Duodenal mucosa (tissue), 2 donors: ENCODE results near the gene TSGA10.

Experiments
- H3K27ac ChIP-seq: one replicate; pipeline ENCODE4 v1.7.0; 2013; ENCODE audit warnings: low read depth, low read length
- H3K27me3 ChIP-seq, 2 donors: one replicate each; pipeline ENCODE4 v1.7.0; 2013; ENCODE audit warnings: low read length in 2 of 2, control low read depth in 1 of 2; ENCODE audit not compliant: insufficient read depth in 2 of 2, control insufficient read depth in 1 of 2
- H3K36me3 ChIP-seq, 2 donors: one replicate each; pipeline ENCODE4 v1.7.0; 2013; ENCODE audit warnings: low read length in 2 of 2, control low read depth in 1 of 2; ENCODE audit not compliant: insufficient read depth in 2 of 2, control insufficient read depth in 1 of 2
- H3K4me1 ChIP-seq, 2 donors: one replicate each; pipeline ENCODE4 v1.7.0; 2013; ENCODE audit warnings: low read length in 2 of 2, control low read depth in 1 of 2; ENCODE audit not compliant: insufficient read depth in 2 of 2, control insufficient read depth in 1 of 2
- H3K4me3 ChIP-seq, 2 donors: one replicate each; pipeline ENCODE4 v1.7.0; 2013; ENCODE audit warnings: low read length in 2 of 2, low read depth in 1 of 2
- H3K9ac ChIP-seq, 2 donors: one replicate each; pipeline ENCODE4 v1.7.0; 2013; ENCODE audit warnings: low read length in 2 of 2, low read depth in 1 of 2
- H3K9me3 ChIP-seq, 2 donors: one replicate each; pipeline ENCODE4 v1.7.0; 2013; ENCODE audit warnings: low read length in 2 of 2, control low read depth in 1 of 2; ENCODE audit not compliant: control insufficient read depth in 1 of 2

Gene TSGA10

GRCh38 chr2:98948956-98949739 lies 205.6 kb downstream of the TSGA10 start:
- H3K4me3 ChIP-seq: no peak overlapping the region
- H3K9me3 ChIP-seq: no peaks in the 10 kb centered on the region
- no peaks in the 10 kb centered on the region for H3K36me3 ChIP-seq
- H3K4me1 ChIP-seq: no peaks in the 10 kb centered on the region
- no peak overlapping the region for H3K27ac ChIP-seq
- no peak overlapping the region for H3K9ac ChIP-seq
- peaks cover 0 to 9% of the 10 kb centered on the region in 2 donors for H3K27me3 ChIP-seq

- no peak overlapping the region for H3K27ac ChIP-seq
- H3K4me3 ChIP-seq: no peak overlapping the region
- no peaks in the 10 kb centered on the region for H3K9me3 ChIP-seq
- H3K4me1 ChIP-seq: no peaks in the 10 kb centered on the region
- no peaks in the 10 kb centered on the region for H3K36me3 ChIP-seq
- peaks cover 0 to 9% of the 10 kb centered on the region in 2 donors for H3K27me3 ChIP-seq
- H3K9ac ChIP-seq: no peak overlapping the region
These were observed 207.2 kb downstream of the TSGA10 start for GRCh38 chr2:98947554-98947953.
